ENCODE measurements around the gene SIM2. TPM values are rescaled to one million over a fixed set of nuclear protein-coding genes. Genes with fewer than 3 reads are reported as not detected.

Gene SIM2
- total and polyA plus RNA-seq, 2 donors (not counting 1 experiment from before 2014, with no cell fraction given): not detected

DNA sequence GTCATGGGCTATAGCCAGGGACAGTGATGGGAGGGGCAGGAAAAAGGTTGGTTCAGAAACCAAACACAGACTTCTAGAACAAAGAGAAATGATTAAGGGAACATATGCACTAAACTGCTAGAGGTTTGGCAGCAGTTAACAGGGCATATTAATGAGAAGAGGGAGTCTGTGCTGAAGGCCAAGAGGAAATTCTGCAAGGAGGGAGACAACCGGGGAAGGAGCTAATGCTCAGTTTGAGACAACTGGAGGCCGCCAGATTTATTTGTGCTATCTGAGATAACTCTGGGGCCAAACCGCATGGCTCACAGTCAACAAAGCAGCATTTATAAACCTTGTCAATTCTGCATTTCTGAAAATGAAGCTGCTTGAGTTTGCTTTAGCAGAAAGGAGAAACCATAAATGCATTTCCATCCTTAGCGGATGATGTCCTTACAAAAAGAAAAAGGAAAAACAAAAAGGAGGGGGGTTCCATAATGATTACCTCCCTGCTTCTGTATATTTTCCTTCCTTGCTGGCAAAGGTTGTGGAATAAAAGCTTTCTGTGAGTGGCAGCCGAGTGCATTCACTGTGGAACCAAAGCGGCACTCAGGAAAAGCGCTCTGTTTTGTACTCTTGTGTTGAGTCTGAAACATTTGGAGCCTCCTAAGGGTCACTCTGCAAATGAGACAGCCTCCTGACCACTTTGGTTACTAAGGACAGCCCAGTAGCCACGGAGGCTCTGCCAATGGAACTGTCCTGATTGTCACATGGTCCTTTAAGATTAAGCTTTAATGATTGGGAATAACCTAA lies 70.3 kb downstream of the SIM2 start:
- Histone ChIP-seq H3K79me2 (ENCODE audit: control insufficient read depth, insufficient read depth, low read length) (no peaks in the 10 kb centered on the region), H3K4me1 (ENCODE audit: control insufficient read depth in 2 of 2, insufficient read depth in 2 of 2, low read length in 2 of 2) (no peaks in the 10 kb centered on the region), H2AFZ (ENCODE audit: insufficient read depth, low read depth, low read length, poor library complexity, severe bottlenecking) (no peak overlapping the region), H3K27me3 (replicated peaks in 1 of 4; ENCODE audit: control extremely low read depth in 1 of 4, control insufficient read depth in 3 of 4, insufficient read depth in 4 of 4, low read length in 3 of 4) (no peaks in the 10 kb centered on the region), H3K4me2 (replicated peaks; ENCODE audit: low read depth, low read length, poor library complexity, severe bottlenecking) (no peak overlapping the region), H3K9me3 (ENCODE audit: control extremely low read depth in 1 of 3, control insufficient read depth in 2 of 3, insufficient read depth in 1 of 3, low read length in 2 of 3) (no peaks in the 10 kb centered on the region), H3K9ac (ENCODE audit: low read length) (no peak overlapping the region), H3K4me3 (ENCODE audit: control extremely low read depth in 1 of 5, extremely low read depth in 1 of 5, insufficient read depth in 1 of 5, low read depth in 2 of 5, low read length in 4 of 5) (no peak overlapping the region), H4K20me1 (ENCODE audit: control insufficient read depth, insufficient read depth, low read length, poor library complexity, severe bottlenecking) (no peaks in the 10 kb centered on the region), H3K36me3 (replicated peaks in 1 of 2; ENCODE audit: control extremely low read depth in 1 of 2, control insufficient read depth in 1 of 2, extremely low read depth in 1 of 2, insufficient read depth in 2 of 2, low read length in 1 of 2) (no peaks in the 10 kb centered on the region), H3K27ac (ENCODE audit: low read length in 2 of 2) (no peak overlapping the region)
- H3K9me3 Mint-ChIP-seq (ENCODE audit: insufficient read depth): no peaks in the 10 kb centered on the region
- TF ChIP-seq, protein P1, sequence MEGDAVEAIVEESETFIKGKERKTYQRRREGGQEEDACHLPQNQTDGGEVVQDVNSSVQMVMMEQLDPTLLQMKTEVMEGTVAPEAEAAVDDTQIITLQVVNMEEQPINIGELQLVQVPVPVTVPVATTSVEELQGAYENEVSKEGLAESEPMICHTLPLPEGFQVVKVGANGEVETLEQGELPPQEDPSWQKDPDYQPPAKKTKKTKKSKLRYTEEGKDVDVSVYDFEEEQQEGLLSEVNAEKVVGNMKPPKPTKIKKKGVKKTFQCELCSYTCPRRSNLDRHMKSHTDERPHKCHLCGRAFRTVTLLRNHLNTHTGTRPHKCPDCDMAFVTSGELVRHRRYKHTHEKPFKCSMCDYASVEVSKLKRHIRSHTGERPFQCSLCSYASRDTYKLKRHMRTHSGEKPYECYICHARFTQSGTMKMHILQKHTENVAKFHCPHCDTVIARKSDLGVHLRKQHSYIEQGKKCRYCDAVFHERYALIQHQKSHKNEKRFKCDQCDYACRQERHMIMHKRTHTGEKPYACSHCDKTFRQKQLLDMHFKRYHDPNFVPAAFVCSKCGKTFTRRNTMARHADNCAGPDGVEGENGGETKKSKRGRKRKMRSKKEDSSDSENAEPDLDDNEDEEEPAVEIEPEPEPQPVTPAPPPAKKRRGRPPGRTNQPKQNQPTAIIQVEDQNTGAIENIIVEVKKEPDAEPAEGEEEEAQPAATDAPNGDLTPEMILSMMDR (IDR thresholded peaks at IDR 0.05): no peak
- TF ChIP-seq EZH2 (IDR thresholded peaks at IDR 0.05; ENCODE audit: borderline replicate concordance, insufficient read depth, low read depth, low read length, poor library complexity, severe bottlenecking): no peak
- no peak overlapping the region for H3K27ac Mint-ChIP-seq
- H3K4me3 Mint-ChIP-seq: no peak overlapping the region
- no peaks in the 10 kb centered on the region for H3K4me1 Mint-ChIP-seq
- 86% methylated on average over 6 of the region's 8 CpGs for WGBS (ENCODE audit: insufficient coverage)
- intact Hi-C loops (cut with micrococcal nuclease): no loop called here
- H3K27me3 Mint-ChIP-seq: no peaks in the 10 kb centered on the region
- ChIA-PET CTCF (no interaction called here), POLR2A (no interaction called here)
- ATAC-seq (ENCODE audit: low read depth) (no peak), DNase-seq (no peak)

DNA sequence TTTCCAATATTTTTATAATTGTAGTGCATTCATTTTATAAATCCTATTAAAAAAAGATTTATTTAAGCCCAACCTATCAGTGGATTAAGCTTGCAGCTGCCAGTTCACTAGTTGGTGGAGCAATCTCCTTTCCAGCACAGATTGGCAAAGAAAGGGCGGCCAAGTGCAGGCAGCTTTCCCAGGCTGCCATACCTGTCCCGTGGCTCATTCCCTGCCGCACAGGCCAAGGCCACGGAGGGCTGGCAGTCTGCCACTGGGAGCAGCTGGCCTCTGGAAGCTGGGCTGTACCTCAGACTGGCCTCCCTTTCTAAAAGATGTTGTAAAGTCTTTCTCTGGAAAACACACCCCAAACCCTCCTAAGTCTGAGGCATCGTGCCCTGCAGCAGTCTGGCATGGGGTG lies 74.2 kb downstream of the SIM2 start:
- H3K4me3 Mint-ChIP-seq: no peak overlapping the region
- 93% methylated on average over 4 of the region's 5 CpGs for WGBS (ENCODE audit: insufficient coverage)

More for the DNA sequence above, 74.2 kb downstream of the SIM2 start:
- Histone ChIP-seq H3K9me3 (ENCODE audit: control extremely low read depth in 1 of 3, control insufficient read depth in 2 of 3, insufficient read depth in 1 of 3, low read length in 2 of 3) (no peaks in the 10 kb centered on the region), H3K36me3 (replicated peaks in 1 of 2; ENCODE audit: control extremely low read depth in 1 of 2, control insufficient read depth in 1 of 2, extremely low read depth in 1 of 2, insufficient read depth in 2 of 2, low read length in 1 of 2) (no peaks in the 10 kb centered on the region), H3K4me3 (ENCODE audit: control extremely low read depth in 1 of 5, extremely low read depth in 1 of 5, insufficient read depth in 1 of 5, low read depth in 2 of 5, low read length in 4 of 5) (no peak overlapping the region), H3K4me2 (replicated peaks; ENCODE audit: low read depth, low read length, poor library complexity, severe bottlenecking) (no peak overlapping the region), H3K27me3 (replicated peaks in 1 of 4; ENCODE audit: control extremely low read depth in 1 of 4, control insufficient read depth in 3 of 4, insufficient read depth in 4 of 4, low read length in 3 of 4) (no peaks in the 10 kb centered on the region), H3K9ac (ENCODE audit: low read length) (no peak overlapping the region), H4K20me1 (ENCODE audit: control insufficient read depth, insufficient read depth, low read length, poor library complexity, severe bottlenecking) (no peaks in the 10 kb centered on the region), H3K27ac (ENCODE audit: low read length in 2 of 2) (no peak overlapping the region), H3K79me2 (ENCODE audit: control insufficient read depth, insufficient read depth, low read length) (no peaks in the 10 kb centered on the region), H3K4me1 (ENCODE audit: control insufficient read depth in 2 of 2, insufficient read depth in 2 of 2, low read length in 2 of 2) (no peaks in the 10 kb centered on the region), H2AFZ (ENCODE audit: insufficient read depth, low read depth, low read length, poor library complexity, severe bottlenecking) (no peak overlapping the region)
- H3K9me3 Mint-ChIP-seq (ENCODE audit: insufficient read depth): no peaks in the 10 kb centered on the region
- ChIA-PET POLR2A (no interaction called here), CTCF (no interaction called here)
- H3K27ac Mint-ChIP-seq: no peak overlapping the region
- DNase-seq: no peak
- intact Hi-C loops (cut with micrococcal nuclease): no loop called here
- H3K4me1 Mint-ChIP-seq: no peaks in the 10 kb centered on the region
- no peak for ATAC-seq (ENCODE audit: low read depth)
- TF ChIP-seq, protein P1 (IDR thresholded peaks at IDR 0.05): no peak
- no peak for TF ChIP-seq EZH2 (IDR thresholded peaks at IDR 0.05; ENCODE audit: borderline replicate concordance, insufficient read depth, low read depth, low read length, poor library complexity, severe bottlenecking)
- no peaks in the 10 kb centered on the region for H3K27me3 Mint-ChIP-seq

Data from B cell (primary cell).